ENCODE results near the gene TBX15.

TBX15 gene

GRCh38 chr1:118988186-118989005, at the start of gene TBX15:
Gene TBX15, minus strand, starts transcription at chr1:118988343. Its CDS starts 548 bp downstream, at chr1:118987795.
- no peak for TF ChIP-seq CTCF (IDR thresholded peaks at IDR 0.05; ENCODE audit: borderline replicate concordance, control extremely low read depth, extremely low read depth, insufficient read depth, missing control alignments)
- in situ Hi-C loops (cut with MboI; ENCODE audit: low sequenced_read_pairs, unreplicated experiment) = no loop called here
- DNase-seq (ENCODE audit: low spot score) = no peak

GRCh38 chr1:119034359-119034758, 46.2 kb upstream of the TBX15 start:
- in situ Hi-C loops (cut with MboI; ENCODE audit: low sequenced_read_pairs, unreplicated experiment) = no loop called here
- DNase-seq (ENCODE audit: low spot score) = no peak
- no peak for TF ChIP-seq CTCF (IDR thresholded peaks at IDR 0.05; ENCODE audit: borderline replicate concordance, control extremely low read depth, extremely low read depth, insufficient read depth, missing control alignments)

- no peak for TF ChIP-seq CTCF (IDR thresholded peaks at IDR 0.05; ENCODE audit: borderline replicate concordance, control extremely low read depth, extremely low read depth, insufficient read depth, missing control alignments)
- no peak for DNase-seq (ENCODE audit: low spot score)
- in situ Hi-C loops (cut with MboI; ENCODE audit: low sequenced_read_pairs, unreplicated experiment) = no loop called here
Observed at GRCh38 chr1:119032986-119033385, 44.8 kb upstream of the TBX15 start.

- TF ChIP-seq CTCF (IDR thresholded peaks at IDR 0.05; ENCODE audit: borderline replicate concordance, control extremely low read depth, extremely low read depth, insufficient read depth, missing control alignments) = no peak
- in situ Hi-C loops (cut with MboI; ENCODE audit: low sequenced_read_pairs, unreplicated experiment) = no loop called here
- DNase-seq (ENCODE audit: low spot score) = no peak
Observed at GRCh38 chr1:119027759-119028158, 39.6 kb upstream of the TBX15 start.

GRCh38 chr1:119026956-119027355, 38.8 kb upstream of the TBX15 start:
- DNase-seq (ENCODE audit: low spot score) = no peak
- TF ChIP-seq CTCF (IDR thresholded peaks at IDR 0.05; ENCODE audit: borderline replicate concordance, control extremely low read depth, extremely low read depth, insufficient read depth, missing control alignments) = no peak
- in situ Hi-C loops (cut with MboI; ENCODE audit: low sequenced_read_pairs, unreplicated experiment) = no loop called here

GRCh38 chr1:119015547-119015946, 27.4 kb upstream of the TBX15 start:
- in situ Hi-C loops (cut with MboI; ENCODE audit: low sequenced_read_pairs, unreplicated experiment) = loop anchor here (25.0 kb wide), 1 partner anchor 853 kb away; no protein-coding TSS in a partner anchor
- DNase-seq (ENCODE audit: low spot score) = no peak
- no peak for TF ChIP-seq CTCF (IDR thresholded peaks at IDR 0.05; ENCODE audit: borderline replicate concordance, control extremely low read depth, extremely low read depth, insufficient read depth, missing control alignments)

Data from GM13976 (cell line).